Measurements from ENCODE around the gene LCNL1. TPM values are rescaled to one million over a fixed set of nuclear protein-coding genes. Genes with fewer than 3 reads are reported as not detected.

LCNL1 gene
- total RNA-seq, 1 donor from 2014 or later, result 0.45 TPM

DNA sequence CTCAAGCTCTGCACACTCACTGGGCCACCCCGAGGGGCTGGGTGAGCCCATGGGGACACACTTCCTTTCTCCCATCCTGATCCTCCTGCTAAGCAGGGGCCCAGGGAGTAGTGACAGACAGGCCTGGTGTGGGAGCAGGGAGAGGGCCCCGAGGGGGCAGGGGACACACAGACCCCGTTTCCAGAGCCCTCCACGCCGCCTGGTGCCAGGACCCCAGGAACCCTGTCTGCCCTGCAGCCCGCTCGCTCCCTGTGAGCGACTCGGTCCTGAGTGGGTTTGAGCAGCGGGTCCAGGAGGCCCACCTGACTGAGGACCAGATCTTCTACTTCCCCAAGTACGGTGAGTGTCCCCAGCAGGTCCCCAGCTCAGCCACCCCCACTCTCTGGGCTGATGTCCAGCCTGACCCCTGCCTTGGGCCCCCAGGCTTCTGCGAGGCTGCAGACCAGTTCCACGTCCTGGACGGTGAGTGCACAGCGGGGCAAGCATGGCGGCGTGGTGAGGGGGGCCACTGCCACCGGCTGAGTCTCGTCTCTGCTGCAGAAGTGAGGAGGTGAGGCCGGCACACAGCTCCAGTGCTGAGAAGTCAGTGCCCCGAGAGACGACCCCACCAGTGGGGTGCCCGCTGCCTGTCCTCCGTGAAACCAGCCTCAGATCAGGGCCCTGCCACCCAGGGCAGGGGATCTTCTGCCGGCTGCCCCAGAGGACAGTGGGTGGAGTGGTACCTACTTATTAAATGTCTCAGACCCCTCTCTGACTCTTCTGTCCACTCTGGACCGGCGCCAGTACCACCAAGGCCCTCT lies 36.4 kb upstream of the LCNL1 start:
- no peak overlapping the region for H3K9ac ChIP-seq (ENCODE audit: low read length)
- no peaks in the 10 kb centered on the region for H3K9me3 ChIP-seq (ENCODE audit: insufficient read depth, low read depth, low read length)
- H2AFZ ChIP-seq (ENCODE audit: low read depth, low read length), result no peak overlapping the region
- peaks cover 29% of the 10 kb centered on the region for H3K79me2 ChIP-seq (ENCODE audit: insufficient read depth, low read length)
- H3K36me3 ChIP-seq (ENCODE audit: insufficient read depth, low read length), result no peaks in the 10 kb centered on the region
- peaks cover 16% of the 10 kb centered on the region for H3K4me1 ChIP-seq (ENCODE audit: insufficient read depth, low read length)
- no peaks in the 10 kb centered on the region for H3K4me1 Mint-ChIP-seq (ENCODE audit: low read depth, unreplicated experiment)
- H3K27ac Mint-ChIP-seq (ENCODE audit: unreplicated experiment), result no peak overlapping the region
- FAIRE-seq (no peak), DNase-seq (ENCODE audit: low read depth) (no peak)
- H4K20me1 ChIP-seq (ENCODE audit: insufficient read depth, low read length), result peaks cover 19% of the 10 kb centered on the region
- H3K27me3 ChIP-seq (ENCODE audit: insufficient read depth, low read length), result no peaks in the 10 kb centered on the region
- TF ChIP-seq, protein P1, sequence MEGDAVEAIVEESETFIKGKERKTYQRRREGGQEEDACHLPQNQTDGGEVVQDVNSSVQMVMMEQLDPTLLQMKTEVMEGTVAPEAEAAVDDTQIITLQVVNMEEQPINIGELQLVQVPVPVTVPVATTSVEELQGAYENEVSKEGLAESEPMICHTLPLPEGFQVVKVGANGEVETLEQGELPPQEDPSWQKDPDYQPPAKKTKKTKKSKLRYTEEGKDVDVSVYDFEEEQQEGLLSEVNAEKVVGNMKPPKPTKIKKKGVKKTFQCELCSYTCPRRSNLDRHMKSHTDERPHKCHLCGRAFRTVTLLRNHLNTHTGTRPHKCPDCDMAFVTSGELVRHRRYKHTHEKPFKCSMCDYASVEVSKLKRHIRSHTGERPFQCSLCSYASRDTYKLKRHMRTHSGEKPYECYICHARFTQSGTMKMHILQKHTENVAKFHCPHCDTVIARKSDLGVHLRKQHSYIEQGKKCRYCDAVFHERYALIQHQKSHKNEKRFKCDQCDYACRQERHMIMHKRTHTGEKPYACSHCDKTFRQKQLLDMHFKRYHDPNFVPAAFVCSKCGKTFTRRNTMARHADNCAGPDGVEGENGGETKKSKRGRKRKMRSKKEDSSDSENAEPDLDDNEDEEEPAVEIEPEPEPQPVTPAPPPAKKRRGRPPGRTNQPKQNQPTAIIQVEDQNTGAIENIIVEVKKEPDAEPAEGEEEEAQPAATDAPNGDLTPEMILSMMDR (IDR thresholded peaks at IDR 0.05; ENCODE audit: insufficient read depth, low read depth, low read length), result no peak
- no peak for TF ChIP-seq EZH2 (IDR thresholded peaks at IDR 0.05; ENCODE audit: insufficient read depth, low read length)
- H3K36me3 Mint-ChIP-seq (ENCODE audit: low read depth, unreplicated experiment), result no peaks in the 10 kb centered on the region
- H3K27me3 Mint-ChIP-seq (ENCODE audit: low read depth, unreplicated experiment), result no peaks in the 10 kb centered on the region
- no peak overlapping the region for H3K4me2 ChIP-seq (ENCODE audit: low read length)
- no peak overlapping the region for H3K27ac ChIP-seq (ENCODE audit: low read depth, low read length)
- H3K9me3 Mint-ChIP-seq (ENCODE audit: unreplicated experiment), result no peaks in the 10 kb centered on the region
- H3K4me3 Mint-ChIP-seq (ENCODE audit: unreplicated experiment), result no peak overlapping the region
- H3K4me3 ChIP-seq (ENCODE audit: insufficient read depth, low read depth, low read length), result no peak overlapping the region

DNA sequence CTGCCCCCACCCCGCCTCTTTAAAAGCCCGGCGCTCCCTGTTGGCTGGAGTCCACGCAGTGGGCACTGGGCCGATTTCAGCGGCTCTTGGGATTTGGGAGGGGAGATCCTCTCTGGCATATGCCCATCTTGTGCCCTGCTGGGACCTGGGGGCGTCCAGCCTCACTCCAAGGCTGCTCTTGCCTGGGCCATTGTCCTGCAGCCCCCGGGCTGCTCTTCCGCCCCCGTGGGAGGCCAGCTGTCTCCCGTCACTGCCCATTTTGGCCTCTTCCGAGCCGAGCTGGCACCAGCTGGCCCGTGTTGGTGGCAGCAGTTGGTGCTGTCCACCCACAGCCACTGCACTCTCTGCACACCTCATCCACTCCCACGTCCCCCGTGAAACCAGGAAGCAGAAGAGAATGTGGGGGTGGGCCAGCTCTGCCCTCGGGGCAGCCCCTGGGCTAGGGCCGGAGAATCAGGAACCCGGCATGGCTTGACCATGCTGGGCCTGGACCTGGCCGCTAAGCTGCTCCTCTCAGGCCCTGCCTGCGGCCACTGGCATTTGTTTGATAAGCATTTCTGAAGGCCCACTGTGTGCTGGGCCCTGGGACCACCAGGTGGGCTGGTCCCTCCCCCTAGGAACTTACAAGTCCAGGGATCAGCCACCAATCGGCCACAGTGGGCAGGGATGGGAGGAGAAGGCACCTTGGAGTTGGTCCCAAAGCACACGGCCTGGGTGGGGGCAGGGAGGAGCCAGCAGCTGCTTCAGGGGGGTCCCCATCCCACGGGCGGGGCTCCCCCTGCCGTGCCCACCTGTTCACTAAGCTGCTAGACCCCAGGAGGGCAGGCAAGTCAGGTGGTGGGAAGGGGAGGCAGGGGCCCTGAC lies 35.5 kb upstream of the LCNL1 start:
- Histone ChIP-seq H3K4me1 (ENCODE audit: insufficient read depth, low read length) (peaks cover 16% of the 10 kb centered on the region), H2AFZ (ENCODE audit: low read depth, low read length) (no peak overlapping the region), H3K9me3 (ENCODE audit: insufficient read depth, low read depth, low read length) (no peaks in the 10 kb centered on the region), H3K4me2 (ENCODE audit: low read length) (no peak overlapping the region), H3K36me3 (ENCODE audit: insufficient read depth, low read length) (no peaks in the 10 kb centered on the region), H4K20me1 (ENCODE audit: insufficient read depth, low read length) (peaks cover 14% of the 10 kb centered on the region), H3K9ac (ENCODE audit: low read length) (no peak overlapping the region), H3K27me3 (ENCODE audit: insufficient read depth, low read length) (no peaks in the 10 kb centered on the region), H3K27ac (ENCODE audit: low read depth, low read length) (no peak overlapping the region), H3K79me2 (ENCODE audit: insufficient read depth, low read length) (peaks cover 21% of the 10 kb centered on the region), H3K4me3 (ENCODE audit: insufficient read depth, low read depth, low read length) (no peak overlapping the region)
- no peak for DNase-seq (ENCODE audit: low read depth)
- TF ChIP-seq, protein P1 (IDR thresholded peaks at IDR 0.05; ENCODE audit: insufficient read depth, low read depth, low read length), result no peak
- no peak for TF ChIP-seq EZH2 (IDR thresholded peaks at IDR 0.05; ENCODE audit: insufficient read depth, low read length)
- Mint-ChIP-seq H3K27ac (ENCODE audit: unreplicated experiment) (no peak overlapping the region), H3K4me3 (ENCODE audit: unreplicated experiment) (no peak overlapping the region), H3K4me1 (ENCODE audit: low read depth, unreplicated experiment) (no peaks in the 10 kb centered on the region), H3K27me3 (ENCODE audit: low read depth, unreplicated experiment) (no peaks in the 10 kb centered on the region), H3K9me3 (ENCODE audit: unreplicated experiment) (no peaks in the 10 kb centered on the region), H3K36me3 (ENCODE audit: low read depth, unreplicated experiment) (no peaks in the 10 kb centered on the region)
- FAIRE-seq, result no peak

Measured in astrocyte (in vitro differentiated cells and primary cell).